CD4-positive, alpha-beta T cell treated with Interleukin-4 for 4 hours (primary cell): ENCODE measurements around the gene SOX8.

Experiments
- DNase-seq: peaks from one replicate; pipeline ENCODE4 v3.0.0-alpha.2; 2020

The SOX8 gene

DNA sequence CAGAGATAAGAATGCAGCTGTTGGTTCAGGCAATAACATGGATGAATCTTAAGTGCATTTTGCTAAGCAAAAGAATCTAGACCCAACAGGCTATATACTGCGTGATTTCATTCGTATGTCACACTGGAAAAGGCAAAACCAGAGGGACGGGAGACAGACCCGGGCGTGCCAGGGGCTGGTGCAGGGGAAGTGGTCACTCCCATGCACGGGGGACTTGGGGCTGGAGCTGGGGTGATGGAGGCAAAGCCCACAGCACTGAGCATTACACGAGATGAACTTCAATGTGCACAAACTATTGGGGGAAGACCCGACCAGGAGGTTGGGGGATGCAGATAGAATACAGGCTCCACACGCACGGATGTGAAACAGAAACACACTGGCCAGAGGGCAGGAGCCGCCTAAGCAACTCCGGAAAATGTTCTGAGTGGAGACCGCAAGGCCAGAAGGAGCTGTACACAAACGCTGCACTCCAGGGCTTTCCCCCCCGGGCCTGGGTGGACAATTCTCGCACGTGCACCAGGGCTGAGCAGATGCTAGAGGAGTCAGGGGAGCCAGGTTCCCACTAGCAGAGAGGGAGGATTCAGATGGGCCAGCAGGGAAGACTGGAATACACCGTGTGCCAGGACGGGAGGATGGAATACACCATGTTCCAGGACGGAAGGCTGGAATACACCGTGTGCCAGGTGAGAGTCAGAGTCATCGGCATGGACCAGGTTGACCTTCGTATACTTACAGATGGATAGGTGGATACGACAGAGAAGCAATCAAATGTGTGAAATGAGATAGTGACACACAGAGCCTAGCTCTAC is 22.1 kb upstream of the SOX8 start:
- DNase-seq, result no peak

DNA sequence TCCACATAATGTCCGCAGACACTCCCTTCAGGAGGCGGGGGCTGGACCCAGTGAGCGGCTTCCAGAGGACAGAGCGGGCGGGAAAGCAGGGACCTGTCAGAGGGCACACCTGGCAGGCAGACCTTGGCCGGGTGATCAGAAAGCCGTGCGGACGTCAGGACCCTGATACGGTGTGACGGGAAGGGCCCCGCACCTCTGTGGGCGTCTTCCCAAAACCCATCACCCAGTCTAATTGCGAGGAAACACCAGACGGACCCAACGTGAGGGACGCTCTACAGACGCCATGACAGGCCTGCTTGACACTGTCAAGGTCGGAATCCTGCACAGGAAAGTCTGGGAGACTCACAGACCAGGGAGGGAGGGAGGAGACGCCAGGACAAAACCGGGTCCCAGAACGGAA is 19.2 kb upstream of the SOX8 start:
- DNase-seq, result no peak

DNA sequence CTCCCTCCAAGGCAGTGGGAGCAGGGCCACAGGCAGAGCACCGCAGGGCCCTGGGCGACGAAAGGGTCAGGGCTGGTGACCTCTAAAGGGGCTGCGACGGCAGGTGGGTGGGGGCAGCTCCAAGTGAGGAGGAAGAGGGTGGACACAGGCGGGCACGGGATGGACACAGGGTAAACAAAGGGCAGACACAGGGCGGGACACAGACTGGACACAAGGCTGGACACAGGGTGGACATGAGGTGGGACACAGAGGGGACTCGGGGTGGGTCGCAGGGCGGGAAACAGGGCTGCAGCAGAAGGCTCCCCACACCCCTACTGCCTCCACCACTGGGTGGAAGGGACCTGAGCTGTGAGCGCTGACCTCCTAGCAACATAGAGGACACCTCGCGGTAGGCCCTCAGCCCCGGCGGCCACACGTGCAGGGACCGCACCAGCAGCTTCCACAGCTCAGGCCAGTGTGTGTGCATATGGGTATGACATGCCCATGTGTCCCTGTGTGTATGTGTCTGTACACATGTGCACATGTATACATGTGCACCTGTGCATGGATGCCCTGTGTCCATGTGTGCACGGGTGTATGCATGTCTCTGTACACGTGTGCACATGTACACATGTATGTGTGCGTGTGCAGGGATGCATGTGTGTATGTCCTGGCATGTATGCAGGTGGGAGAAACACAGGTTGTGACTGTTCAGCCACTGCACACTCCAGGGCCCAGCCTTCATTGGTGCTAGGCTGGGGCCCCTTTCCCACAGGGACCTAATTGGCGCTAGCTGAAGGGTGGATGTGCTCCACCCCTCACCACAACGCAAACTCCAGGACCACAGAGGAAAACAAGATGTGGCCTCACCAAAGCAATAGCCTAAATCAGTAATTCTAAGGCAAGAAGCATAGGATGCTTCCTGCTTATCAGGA is 18.4 kb upstream of the SOX8 start:
- no peak for DNase-seq

DNA sequence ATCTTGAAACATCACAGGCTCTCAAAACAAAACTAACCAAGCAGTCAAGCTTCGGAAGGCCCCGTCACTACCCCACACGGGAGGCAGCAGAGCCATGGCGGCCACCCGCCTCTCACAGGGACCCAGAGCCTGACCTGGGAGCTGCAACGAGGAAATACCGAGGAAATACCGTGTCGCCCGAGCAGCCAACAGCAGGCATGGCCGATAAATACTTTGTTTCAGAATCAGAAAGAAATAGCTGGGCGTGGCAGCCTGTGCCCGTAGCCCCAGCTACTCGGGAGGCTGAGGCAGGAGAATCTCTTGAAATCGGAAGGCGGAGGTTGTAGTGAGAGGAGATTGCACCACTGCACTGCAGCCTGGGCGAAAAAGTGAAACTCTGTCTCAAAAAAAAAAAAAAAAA is 17.7 kb upstream of the SOX8 start:
- DNase-seq, result no peak

DNA sequence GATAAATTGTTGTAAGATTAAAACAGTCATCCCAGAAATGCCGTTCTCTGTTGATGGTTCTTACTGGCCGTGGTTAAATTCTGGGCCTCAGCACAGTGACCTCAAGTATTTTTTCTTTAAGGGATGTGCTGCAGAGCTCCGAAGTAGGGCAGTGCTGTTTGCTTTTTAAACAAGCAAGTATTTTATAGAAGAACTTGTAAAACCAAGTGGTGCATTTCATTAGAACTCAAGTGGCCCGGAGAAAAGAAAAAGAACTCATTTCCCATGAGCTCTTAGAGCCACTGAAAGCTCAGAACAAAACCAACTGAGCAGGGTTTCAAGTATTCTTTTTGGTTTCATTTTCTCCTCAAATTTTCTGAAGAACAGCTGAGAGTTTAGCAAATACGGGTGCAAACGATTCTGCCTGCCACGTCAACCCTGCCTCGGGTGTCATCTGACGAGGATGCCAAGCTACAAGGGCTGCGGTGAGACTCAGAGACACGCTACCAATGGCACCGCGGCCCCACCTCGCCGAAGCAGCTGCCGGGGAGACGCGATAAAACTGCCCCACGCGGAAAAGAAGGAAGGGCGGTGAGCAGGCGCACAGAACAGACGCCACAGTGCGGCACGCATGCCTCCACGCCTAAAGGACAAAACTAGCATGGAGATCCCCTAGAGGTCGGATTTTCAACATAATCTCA is 17.1 kb upstream of the SOX8 start:
- peak; percentile 79 for DNase-seq

DNA sequence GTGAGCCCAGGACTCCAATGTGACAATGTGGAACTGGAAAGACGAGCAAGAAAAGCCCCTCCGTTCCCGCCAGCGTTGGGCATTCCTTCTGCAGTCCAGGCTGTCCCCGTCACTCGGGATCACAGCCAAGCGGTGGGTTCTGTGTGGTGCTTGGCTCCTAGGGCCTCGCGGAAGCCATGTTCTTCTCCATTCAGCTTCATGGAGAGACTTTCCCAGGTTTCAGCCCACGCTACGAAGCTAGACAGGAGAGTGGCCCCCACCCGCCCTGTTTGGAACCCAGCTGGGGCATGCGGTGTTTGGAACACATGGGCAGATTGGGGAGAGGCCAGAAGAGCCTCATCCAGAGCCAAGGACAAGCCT is 16.6 kb upstream of the SOX8 start:
- no peak for DNase-seq

DNA sequence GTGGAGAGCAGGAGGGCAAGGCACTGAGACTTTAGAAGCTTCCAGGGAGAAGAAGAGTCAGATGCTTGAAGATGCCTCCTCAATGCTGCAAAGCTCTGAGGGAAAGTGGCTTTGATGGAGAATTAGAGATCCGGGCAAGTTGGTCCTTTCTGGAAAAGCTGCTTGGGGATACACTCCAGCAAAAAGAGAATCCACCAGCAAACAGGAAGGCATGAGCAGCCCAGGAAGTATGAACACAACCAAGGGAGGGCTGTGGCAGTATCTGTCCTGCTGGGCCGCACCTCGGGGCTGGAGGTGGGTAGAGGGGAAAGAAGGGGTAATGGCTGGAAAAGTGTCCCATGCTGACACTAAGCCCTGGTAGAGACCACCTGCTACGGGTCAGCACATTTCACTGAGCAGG is 16.1 kb upstream of the SOX8 start:
- DNase-seq, result no peak

DNA sequence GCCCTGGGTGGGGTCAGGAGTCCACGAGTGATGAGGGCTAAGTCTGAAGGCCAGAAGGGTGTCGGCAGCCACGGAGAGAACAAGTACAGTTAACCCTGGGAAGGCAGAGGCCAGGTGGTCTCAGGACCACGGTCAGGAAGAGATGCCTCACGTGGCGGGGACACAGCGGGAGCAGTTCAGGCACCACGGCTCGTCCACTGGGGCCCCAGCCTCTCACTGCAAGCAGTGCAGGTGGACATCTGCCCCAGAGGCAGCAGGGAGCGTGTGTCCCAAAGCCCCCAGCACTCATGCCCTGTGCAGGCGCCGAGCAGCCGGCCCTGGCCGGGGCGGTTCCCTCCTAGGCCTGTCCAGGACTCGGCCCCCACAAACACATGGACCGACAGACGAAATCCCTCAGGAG is 15.5 kb upstream of the SOX8 start:
- DNase-seq, result no peak

DNA sequence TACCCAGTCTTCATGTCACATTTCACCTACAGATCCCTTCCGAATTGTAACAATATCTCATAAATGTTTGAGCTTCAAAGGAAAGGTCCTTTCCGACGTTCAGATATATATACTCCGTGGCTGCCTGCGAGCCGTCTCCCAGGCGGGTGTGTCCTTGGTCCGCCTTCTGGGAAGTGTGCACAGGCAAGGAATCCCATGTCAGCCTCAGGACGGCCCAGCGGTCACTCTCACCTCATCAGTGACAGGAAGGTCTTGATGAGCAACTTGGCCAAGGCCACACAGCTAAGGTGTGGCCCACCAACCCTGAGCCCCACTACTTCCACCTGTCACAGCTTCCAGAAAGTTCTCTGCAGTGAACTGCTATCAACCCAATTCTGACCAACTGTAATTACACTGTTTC is 15.1 kb upstream of the SOX8 start:
- no peak for DNase-seq

DNA sequence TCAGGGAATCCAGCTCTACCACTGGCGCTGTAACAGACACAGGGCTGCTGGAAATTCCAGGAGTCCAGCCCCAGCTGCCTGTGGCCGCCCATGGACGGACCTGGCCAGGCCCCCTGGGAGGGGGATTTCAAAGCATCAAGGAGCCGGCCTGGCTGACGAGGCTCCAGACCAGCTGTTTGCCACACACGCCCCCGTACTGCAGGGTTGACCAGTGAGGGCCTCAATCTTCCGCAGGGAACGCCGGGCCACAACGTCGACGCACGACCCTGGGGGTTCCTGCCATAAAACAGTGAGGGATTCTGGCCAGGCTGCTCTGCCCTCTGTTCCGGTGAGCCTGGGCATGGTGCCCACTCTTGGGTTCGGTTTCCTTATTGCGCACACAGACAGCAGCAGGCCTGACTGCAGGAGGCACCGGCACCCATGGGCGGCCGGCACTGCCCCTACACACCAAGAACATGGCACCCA is 14.5 kb upstream of the SOX8 start:
- DNase-seq, result no peak

DNA sequence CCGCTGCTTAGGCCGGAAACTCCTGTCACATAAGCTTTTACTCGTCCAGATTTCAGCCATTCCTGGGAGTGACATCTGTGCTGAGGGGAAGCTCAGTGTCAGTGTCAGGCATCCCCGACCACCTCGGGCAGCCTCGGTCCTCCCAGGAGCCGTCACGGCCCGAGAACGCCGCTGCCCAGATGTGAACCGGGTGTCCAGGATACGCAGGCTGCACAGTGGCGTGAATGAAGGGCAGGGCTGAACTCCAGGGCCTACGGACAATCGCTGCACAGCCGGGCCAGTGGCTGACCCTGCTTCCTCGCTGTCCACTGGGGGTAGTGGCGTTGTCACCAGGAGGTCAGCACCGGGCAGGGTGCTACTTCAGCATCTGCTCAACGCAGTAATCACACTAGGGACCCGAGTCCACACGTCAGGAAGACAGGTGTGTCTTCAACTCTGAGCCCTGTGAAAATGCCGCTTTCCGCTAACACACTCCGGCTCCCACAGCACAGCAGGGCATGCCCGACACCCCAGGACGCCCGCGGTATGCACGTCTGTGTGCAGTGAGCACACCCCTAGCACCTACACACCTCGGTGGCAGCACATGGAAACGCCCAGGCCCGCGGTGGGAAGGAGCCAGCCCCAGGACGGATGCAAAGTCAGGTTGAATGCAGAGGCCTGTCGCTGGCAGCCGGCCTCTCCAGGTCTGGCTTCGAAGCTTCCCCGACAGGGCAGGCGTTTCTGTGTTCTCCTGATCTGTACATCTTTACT is 13.8 kb upstream of the SOX8 start:
- no peak for DNase-seq

DNA sequence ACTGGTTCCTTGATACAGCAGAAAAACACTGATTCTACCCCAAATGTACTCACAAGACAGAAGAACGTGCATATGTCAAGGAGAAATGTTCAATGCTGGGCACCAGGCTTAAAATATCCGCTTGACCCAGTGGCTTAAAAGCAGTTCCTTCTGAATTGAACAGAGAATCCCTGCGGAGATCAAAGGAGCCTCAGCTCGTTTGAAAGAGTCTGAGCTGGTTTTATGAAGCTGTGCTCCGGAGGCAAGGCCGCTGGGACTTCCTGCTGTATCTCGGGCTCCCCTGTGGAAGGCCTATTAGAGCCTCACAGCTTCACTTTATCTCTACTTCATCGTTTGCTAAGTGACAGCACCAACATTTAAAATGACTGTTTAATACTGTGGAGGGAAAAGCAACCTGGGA is 12.9 kb upstream of the SOX8 start:
- no peak for DNase-seq

DNA sequence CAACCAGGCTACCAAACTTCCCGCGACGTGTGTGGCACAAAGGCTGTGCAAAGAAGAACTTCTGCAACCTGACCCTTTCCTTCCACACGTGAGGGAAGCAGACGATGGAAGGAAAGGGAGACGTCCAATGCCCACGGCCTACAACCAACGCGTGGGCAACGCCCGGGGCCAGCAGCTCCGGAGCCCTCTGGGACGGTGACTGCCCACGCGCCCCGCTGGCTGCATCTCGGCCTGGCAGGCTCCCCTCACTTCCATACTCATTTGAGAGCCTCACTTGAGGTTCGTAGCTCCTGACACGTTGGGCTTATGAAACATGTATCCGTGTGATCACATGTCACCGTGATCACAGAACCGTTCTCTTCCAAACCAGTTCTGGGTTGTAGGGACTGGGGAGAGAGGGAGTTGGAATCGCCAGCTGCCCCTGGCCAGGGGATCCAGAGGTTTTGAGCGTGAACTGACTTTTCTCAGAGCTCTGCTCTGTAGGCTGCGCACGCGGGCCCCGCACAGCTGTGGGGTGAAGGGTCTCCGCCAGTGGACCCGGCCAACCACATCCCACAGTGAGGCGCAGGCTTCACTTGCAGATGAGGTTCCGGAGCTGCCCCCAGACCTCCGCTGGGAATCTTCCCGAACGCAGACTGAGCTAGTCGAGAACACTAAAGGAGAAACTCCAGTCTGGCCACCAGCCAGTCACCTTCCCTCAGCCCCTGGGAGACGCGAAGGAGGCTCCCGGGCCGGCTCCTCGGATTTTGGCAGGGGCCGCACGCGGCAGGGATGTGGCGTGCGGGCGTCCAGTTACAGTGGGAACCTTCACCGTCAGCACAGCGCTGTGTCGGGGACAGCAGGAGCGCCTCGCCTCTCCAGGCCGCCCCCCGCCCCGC is 11.8 kb upstream of the SOX8 start:
- no peak for DNase-seq

DNA sequence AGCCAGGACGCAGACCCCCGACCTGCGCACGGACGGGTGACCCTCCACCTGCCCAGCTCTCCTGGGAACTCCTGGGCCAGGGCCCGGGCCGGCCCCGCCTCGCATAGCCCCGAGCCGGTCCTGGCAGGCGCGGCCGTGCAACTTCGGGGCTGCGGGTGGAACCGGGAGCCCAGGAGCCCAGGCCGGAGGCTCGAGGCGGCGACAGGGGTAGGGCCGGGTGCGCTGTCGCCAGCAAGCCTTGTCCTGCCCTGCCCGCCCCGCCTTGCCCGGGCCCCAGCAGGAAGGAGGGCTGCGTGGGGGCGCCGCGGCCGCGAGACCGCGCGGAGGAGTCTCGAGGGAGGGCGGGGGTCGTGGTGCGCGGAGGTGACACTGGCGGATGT is 11.2 kb upstream of the SOX8 start:
- no peak for DNase-seq

DNA sequence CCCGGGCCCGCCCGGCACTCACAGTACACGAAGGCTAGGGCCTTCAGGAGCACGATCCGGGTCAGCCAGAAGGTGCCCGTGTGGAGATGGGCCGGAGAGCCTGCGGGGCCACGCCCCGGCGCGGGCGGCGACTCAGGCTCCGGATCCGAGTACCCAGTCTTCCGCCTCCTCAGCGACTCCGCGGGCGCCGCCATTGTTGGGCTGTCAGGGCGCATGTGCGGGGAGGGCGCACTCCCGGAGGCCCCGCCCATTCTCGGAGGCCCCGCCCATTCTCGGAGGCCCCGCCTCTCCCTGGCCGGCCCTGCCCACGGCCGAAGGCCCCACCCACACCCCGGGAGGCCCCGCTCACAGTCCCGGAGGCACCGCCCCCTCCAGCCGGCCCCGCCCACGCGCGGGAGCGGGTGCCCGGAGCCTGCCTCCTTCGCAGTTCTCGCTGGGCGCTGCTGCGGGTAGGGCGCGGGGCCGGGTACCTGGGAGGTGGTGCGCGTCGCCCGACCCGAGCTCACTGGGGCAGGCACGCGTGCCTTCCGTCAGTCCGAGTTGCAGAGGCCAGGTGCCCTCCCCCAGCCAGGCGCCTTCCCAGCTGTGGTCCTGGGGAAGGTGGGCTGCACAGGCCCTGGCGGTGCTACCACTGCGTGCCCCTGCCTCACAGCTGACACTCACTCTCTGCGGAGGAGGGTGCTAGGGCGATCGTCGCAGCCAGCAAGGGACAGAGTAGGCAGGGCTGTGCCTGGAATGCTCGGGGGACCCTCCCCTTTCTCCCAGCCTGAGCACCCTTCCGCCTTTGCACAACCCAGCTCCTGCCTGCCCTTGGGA is 10.6 kb upstream of the SOX8 start, which contains the start of gene LMF1:
Gene LMF1, minus strand, starts transcription at position 219 of the 816 bp plus-strand sequence. Its CDS starts 4 bp downstream, at position 215.
- DNase-seq, result peak; percentile 90

DNA sequence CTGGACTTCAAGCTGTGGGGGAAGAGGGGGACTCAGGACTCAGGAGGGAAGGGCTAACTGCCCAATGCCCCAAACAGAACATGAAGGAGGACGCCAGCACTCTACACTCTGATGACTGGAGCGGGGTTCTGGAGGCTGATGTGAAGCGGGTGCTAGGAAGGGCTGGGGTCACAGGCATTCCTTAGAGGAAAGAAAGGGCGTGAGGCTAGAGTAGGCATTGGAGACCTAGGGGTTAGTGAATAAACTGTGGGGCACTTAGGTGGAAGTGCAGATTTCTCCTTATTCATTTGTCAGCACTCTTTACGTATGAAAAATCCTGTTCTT is 10.0 kb upstream of the SOX8 start:
- no peak for DNase-seq

DNA sequence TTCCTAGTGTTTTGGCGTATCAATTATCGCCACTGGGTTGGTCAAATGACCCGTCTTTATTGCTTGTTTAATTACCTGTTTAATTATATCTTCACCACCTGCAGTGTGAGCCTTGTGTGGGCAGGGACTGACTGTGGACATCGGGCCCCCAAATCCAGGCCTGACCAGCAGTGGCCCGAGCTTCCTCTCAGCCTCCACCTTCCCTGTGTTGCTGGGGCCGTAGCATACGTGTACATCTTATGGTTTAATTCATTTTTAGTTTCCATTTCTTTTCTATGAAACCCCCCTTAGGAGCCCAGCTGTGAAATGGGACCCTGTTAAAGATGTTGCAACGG is 9.6 kb upstream of the SOX8 start:
- DNase-seq, result no peak

DNA sequence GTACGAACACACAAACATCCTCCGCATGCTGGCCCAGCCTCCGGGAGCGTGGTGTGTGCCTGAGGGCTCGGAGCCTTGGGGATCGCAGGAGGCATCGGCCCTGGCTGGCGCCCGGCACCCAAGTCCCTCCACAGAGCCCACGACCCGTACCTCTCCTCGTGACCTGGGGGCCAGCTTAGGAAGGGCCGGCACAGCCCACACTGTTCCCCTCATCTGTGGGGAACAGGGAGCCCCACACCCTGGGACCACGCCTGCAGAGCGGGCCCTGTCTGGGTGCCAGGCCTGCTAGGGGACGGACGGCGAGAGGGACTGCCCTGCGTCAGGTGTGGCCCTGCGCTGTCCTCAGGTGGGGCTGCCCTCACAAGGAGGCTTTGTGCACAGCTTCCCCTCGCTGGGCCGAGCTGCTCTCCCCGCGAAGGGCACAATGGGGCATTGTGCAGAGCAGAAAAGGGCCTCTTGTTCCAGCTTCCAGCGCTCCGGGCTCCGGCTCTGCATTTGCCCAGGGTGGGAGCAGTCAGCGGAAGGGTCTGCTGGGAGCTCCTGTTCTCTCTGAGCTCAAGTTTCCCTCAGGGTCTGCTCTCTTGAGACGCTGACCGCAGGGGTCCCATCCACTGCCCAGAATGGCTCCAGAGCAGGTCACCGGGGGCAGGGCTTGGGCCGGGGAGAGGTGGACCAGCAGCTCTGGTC is 9.1 kb upstream of the SOX8 start:
- DNase-seq, result no peak

DNA sequence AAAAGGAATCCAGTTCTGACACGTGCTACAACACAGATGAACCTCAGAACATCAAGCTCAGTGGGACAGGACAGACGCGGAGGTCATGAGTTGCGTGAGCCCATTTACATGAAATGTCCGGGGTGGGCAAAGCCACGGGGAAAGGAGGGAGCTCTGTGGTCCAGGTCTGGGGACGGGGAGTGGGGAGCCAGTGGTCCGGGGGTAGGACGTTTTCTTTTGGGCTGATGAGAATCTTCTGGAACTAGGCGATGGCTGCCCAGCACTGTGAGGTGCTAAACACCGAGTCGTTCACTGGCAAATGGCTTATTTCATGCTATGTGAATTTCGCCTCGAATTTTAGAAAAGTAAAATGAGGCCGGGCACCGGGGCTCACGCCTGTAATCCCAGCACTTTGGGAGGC is 8.2 kb upstream of the SOX8 start:
- DNase-seq, result no peak

DNA sequence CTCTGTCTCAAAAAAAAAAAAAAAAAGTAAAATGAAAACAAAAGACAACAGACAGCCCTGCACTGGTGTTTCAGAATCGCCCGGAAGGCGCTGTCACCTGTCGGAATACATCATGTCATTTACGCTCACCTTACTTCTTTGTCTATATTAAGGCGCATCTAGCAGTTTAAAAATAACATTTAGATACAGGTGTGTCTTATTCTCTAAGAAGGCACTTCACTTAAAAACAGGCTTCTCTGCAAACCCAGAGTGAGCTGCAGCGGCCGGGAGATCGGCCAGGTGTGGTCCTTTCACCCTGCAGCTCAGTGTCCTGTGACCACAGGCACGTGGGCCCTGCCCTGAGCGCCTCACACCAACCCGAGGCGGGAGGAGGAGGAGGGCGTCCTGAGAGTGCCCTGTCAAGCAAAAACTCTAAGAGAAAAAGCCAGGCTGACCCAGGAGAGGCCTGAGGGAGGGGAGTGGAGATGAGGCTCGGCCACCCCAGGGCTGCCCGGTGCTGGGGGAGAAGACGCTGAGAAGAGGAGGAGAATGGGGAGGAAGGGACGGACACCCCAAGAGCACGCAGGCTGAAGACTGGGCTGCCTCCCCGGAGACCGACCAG is 7.5 kb upstream of the SOX8 start:
- DNase-seq, result no peak
